Ectodermal cell (in vitro differentiated cells): ENCODE measurements around the gene CCL22.

Source experiments
- H3K27ac ChIP-seq: 2 replicates; pipeline ENCODE4 v1.7.0; 2013; ENCODE audit warnings: mild to moderate bottlenecking, low read depth, low read length; ENCODE audit not compliant: insufficient read depth, poor library complexity, severe bottlenecking
- H3K27me3 ChIP-seq: 2 replicates; pipeline ENCODE4 v1.7.0; 2013; ENCODE audit warnings: mild to moderate bottlenecking, low read length; ENCODE audit not compliant: insufficient read depth, control insufficient read depth, poor library complexity, severe bottlenecking
- H3K36me3 ChIP-seq: one replicate; pipeline ENCODE4 v1.7.0; 2013; ENCODE audit warnings: low read length; ENCODE audit not compliant: control insufficient read depth, insufficient read depth
- H3K4me1 ChIP-seq: one replicate; pipeline ENCODE4 v1.7.0; 2013; ENCODE audit warnings: low read length; ENCODE audit not compliant: control insufficient read depth, insufficient read depth
- H3K4me3 ChIP-seq: 2 replicates; pipeline ENCODE4 v1.7.0; 2013; ENCODE audit warnings: low read depth, low read length, control low read depth; ENCODE audit not compliant: insufficient read depth
- H3K9me3 ChIP-seq: 2 replicates; pipeline ENCODE4 v1.7.0; 2013; ENCODE audit warnings: mild to moderate bottlenecking, low read length, moderate library complexity; ENCODE audit not compliant: control insufficient read depth
- WGBS, 2 experiments: methylation state at CpG; one replicate each; pipeline ENCODE4 v1.1.7; 2013; ENCODE audit warnings: missing lambda C conversion rate in 2 of 2; 5-methylcytosine and 5-hydroxymethylcytosine counted together

CCL22 gene

GRCh38 chr16:57384248-57385070, 25.9 kb downstream of the CCL22 start:
- Histone ChIP-seq H3K27ac (no peak overlapping the region), H3K36me3 (no peaks in the 10 kb centered on the region)
- 88 to 90% methylated on average over 10 to 11 of the region's 11 CpGs for WGBS, 2 experiments

DNA sequence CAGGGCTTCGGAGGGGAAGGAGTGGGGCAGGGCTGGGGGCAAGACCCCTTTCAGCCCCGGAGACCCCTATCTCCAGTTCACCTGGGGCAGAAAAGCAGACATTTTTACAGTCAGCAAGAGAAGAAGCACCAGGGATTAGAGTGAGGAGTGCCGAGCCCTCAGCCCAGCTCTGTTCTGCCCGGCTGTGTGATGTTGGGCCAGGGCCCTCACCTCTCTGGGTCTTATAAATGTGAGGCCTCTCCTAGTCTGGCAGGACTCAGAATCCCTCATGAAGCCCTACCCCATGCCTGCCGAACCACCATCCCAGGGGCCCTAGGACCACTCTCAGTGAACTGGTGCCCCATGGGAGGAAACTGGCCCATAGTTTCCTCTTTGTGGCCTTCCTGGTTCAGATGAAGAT, 26.5 kb downstream of the CCL22 start:
- H3K9me3 ChIP-seq = no peaks in the 10 kb centered on the region
- H3K27me3 ChIP-seq = no peaks in the 10 kb centered on the region
- WGBS, 2 experiments = 82 to 86% methylated on average over 5 of the region's 5 CpGs
- no peak overlapping the region for H3K4me3 ChIP-seq
- H3K4me1 ChIP-seq = peaks cover 5% of the 10 kb centered on the region
- H3K27ac ChIP-seq = no peak overlapping the region
- no peaks in the 10 kb centered on the region for H3K36me3 ChIP-seq

More at GRCh38 chr16:57384248-57385070, 25.9 kb downstream of the CCL22 start:
- H3K4me1 ChIP-seq = peaks cover 5% of the 10 kb centered on the region
- H3K27me3 ChIP-seq = no peaks in the 10 kb centered on the region
- H3K9me3 ChIP-seq = no peaks in the 10 kb centered on the region
- H3K4me3 ChIP-seq = no peak overlapping the region

DNA sequence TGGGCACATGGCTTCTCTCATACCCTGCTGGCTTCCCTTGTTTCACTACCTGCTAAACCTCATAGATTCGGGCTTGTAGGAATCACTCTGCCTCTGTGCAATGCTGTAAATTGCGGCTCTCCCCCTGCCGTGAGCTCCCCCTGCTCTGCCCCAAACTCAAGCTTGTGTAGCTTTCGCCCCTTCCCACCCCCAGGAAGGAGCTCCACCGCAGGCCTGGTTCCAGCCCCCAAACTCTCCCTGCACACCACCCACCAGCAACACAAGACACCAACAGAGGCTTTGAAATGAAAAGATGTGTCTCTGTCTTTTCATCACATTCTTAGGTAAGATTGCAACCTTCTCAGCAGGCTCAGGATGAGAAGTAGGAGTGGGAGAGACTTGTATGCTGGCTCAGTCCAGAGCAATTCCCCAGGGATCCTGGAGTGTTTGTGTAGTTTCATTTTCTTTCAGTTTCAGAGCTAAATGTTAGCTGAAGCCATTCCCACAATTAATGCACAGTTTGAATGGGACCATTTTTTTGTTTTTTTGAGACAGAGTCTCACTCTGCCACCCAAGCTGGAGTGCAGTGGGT, 27.9 kb downstream of the CCL22 start:
- H3K36me3 ChIP-seq = no peaks in the 10 kb centered on the region
- no peaks in the 10 kb centered on the region for H3K9me3 ChIP-seq
- H3K27me3 ChIP-seq = no peaks in the 10 kb centered on the region
- H3K27ac ChIP-seq = no peak overlapping the region
- no peak overlapping the region for H3K4me3 ChIP-seq
- 45 to 50% methylated on average over 5 of the region's 5 CpGs for WGBS, 2 experiments
- H3K4me1 ChIP-seq = peaks cover 5% of the 10 kb centered on the region

GRCh38 chr16:57387598-57388354, 29.2 kb downstream of the CCL22 start:
- no peaks in the 10 kb centered on the region for H3K36me3 ChIP-seq
- H3K27me3 ChIP-seq = no peaks in the 10 kb centered on the region
- whole genome bisulfite sequencing, 2 experiments = 83 to 85% methylated on average over 3 of the region's 3 CpGs
- H3K27ac ChIP-seq = no peak overlapping the region
- H3K4me1 ChIP-seq = peaks cover 5% of the 10 kb centered on the region
- H3K9me3 ChIP-seq = no peaks in the 10 kb centered on the region
- no peak overlapping the region for H3K4me3 ChIP-seq

- Histone ChIP-seq H3K9me3 (no peaks in the 10 kb centered on the region), H3K4me1 (peaks cover 5% of the 10 kb centered on the region), H3K4me3 (no peak overlapping the region), H3K27me3 (no peaks in the 10 kb centered on the region), H3K27ac (no peak overlapping the region), H3K36me3 (no peaks in the 10 kb centered on the region)
- WGBS, 2 experiments = 92 to 94% methylated on average over 7 of the region's 7 CpGs
Measured at GRCh38 chr16:57388359-57389086, 29.9 kb downstream of the CCL22 start.

DNA sequence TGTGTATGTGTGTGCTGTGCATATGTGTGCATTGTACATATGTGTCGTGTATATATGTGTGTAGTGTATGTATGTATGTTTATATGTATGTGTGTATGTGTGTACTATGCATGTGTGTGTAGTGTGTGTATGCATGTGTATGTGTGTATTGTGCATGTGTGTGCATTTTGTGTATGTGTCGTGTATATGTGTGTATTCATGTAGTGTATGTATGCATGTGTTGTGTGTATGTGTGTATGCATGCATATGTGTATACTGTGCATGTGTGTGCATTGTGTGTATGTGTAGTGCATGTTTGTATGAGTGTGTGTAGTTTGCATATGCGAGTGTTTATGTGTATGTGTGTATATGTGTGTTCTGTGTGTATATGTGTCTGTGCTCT, 30.5 kb downstream of the CCL22 start:
- Histone ChIP-seq H3K4me3 (no peak overlapping the region), H3K36me3 (no peaks in the 10 kb centered on the region), H3K4me1 (peaks cover 5% of the 10 kb centered on the region), H3K9me3 (no peaks in the 10 kb centered on the region), H3K27ac (no peak overlapping the region), H3K27me3 (no peaks in the 10 kb centered on the region)
- WGBS, 2 experiments = 90 to 92% methylated on average over 3 of the region's 3 CpGs

- Histone ChIP-seq H3K36me3 (no peaks in the 10 kb centered on the region), H3K4me1 (peaks cover 5% of the 10 kb centered on the region), H3K27ac (no peak overlapping the region), H3K4me3 (no peak overlapping the region), H3K9me3 (no peaks in the 10 kb centered on the region), H3K27me3 (no peaks in the 10 kb centered on the region)
- WGBS, 2 experiments = 87 to 94% methylated on average over 5 of the region's 5 CpGs
Measured at GRCh38 chr16:57390636-57391295, 32.2 kb downstream of the CCL22 start.

- H3K36me3 ChIP-seq = no peaks in the 10 kb centered on the region
- no peak overlapping the region for H3K4me3 ChIP-seq
- H3K27ac ChIP-seq = no peak overlapping the region
- H3K4me1 ChIP-seq = peaks cover 3% of the 10 kb centered on the region
- 87 to 93% methylated on average over 4 of the region's 4 CpGs for WGBS, 2 experiments
- no peaks in the 10 kb centered on the region for H3K9me3 ChIP-seq
- H3K27me3 ChIP-seq = no peaks in the 10 kb centered on the region
Measured at GRCh38 chr16:57391300-57391699, 32.7 kb downstream of the CCL22 start.

DNA sequence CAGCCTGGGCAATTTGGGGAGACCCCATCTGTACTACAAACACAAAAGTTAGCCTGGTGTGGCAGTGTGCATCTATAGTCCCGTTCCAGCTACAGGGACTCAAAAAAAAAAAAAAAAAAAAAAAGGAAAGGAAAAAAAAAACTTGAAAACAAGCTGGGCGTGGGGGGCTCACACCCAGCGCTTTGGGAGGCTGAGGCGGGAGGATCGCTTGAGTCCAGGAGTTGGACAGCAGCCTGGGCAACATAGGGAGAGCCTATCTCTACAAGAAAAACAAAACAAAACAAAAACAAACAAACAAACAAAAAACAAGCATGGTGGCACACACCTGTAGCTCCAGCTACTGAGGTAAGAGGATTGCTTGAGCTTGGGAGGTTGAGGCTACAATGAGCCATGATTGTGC, 33.1 kb downstream of the CCL22 start:
- Histone ChIP-seq H3K4me3 (no peak overlapping the region), H3K36me3 (no peaks in the 10 kb centered on the region), H3K9me3 (no peaks in the 10 kb centered on the region), H3K4me1 (no peaks in the 10 kb centered on the region), H3K27me3 (no peaks in the 10 kb centered on the region), H3K27ac (no peak overlapping the region)
- 84 to 94% methylated on average over 5 of the region's 5 CpGs for WGBS, 2 experiments
